ENCODE results near the gene TAT.
"Not testable (repeated sequence)": the region's sequence is repeated elsewhere in the genome, so short reads cannot be mapped to it uniquely, and the experiment has no call there.

The TAT gene

DNA sequence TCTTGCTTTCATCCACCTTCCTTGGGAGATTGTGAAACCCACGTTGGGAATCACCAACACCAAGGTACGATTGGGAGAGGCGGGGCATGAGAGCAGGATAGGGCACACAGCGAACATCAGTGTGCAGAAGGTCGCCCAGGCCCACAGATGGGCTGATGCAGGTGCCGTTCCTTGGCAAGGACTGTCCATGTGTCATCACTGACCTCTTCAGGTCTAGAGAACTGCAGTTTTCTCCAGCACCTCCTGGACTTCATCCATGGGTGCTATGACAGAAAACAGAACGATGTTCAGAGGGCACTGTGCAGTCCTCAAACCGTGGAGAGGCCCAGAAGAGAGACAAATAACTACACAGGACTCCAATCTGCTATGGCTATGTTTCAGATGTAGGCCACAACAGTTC, 23.9 kb upstream of the TAT start:
- no peaks in the 10 kb centered on the region for H3K4me1 ChIP-seq (ENCODE audit: control insufficient read depth, insufficient read depth, low read length)
- H3K4me3 ChIP-seq (ENCODE audit: low read length), result no peak overlapping the region
- H3K36me3 ChIP-seq (ENCODE audit: control insufficient read depth, insufficient read depth, low read length), result no peaks in the 10 kb centered on the region
- no peaks in the 10 kb centered on the region for H3K9me3 ChIP-seq (ENCODE audit: control insufficient read depth, insufficient read depth, low read length)
- H3K27ac ChIP-seq (ENCODE audit: low read length), result no peak overlapping the region
- WGBS (ENCODE audit: insufficient coverage, insufficient read length), result no CpG with 5 or more reads among the region's 8 CpGs
- DNase-seq (ENCODE audit: low read depth, low spot score), result no peak
- no peaks in the 10 kb centered on the region for H3K27me3 ChIP-seq (ENCODE audit: control insufficient read depth, insufficient read depth, low read length)

- H3K4me1 ChIP-seq (ENCODE audit: control insufficient read depth, insufficient read depth, low read length); DNase-seq (ENCODE audit: low read depth, low spot score); H3K4me3 ChIP-seq (ENCODE audit: low read length); H3K9me3 ChIP-seq (ENCODE audit: control insufficient read depth, insufficient read depth, low read length); H3K27me3 ChIP-seq (ENCODE audit: control insufficient read depth, insufficient read depth, low read length); H3K36me3 ChIP-seq (ENCODE audit: control insufficient read depth, insufficient read depth, low read length); H3K27ac ChIP-seq (ENCODE audit: low read length): not testable (repeated sequence)
- WGBS (ENCODE audit: insufficient coverage, insufficient read length), result no CpG with 5 or more reads among the region's 2 CpGs
Measured at GRCh38 chr16:71598426-71598825, 21.5 kb upstream of the TAT start.

DNA sequence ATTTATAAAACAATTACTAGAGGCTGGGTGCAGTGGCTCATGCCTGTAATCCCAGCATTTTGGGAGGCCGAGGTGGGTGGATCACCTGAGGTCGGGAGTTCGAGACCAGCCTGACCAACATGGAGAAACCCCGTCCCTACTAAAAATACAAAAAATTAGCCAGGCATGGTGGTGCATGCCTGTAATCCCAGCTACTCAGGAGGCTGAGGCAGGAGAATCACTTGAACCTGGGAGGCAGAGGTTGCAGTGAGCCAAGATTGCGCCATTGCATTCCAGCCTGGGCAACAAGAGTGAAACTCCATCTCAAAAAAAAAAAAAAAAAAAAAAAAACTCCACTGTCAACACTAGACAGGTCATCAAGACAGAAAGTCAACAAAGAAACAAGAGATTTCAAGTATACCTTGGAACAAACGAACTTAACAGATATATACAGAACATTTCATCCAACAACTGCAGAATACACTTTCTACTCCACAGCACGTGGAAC, 18.5 kb upstream of the TAT start:
- not testable (repeated sequence) for H3K27me3 ChIP-seq (ENCODE audit: control insufficient read depth, insufficient read depth, low read length); H3K27ac ChIP-seq (ENCODE audit: low read length); H3K9me3 ChIP-seq (ENCODE audit: control insufficient read depth, insufficient read depth, low read length); H3K36me3 ChIP-seq (ENCODE audit: control insufficient read depth, insufficient read depth, low read length); DNase-seq (ENCODE audit: low read depth, low spot score); H3K4me3 ChIP-seq (ENCODE audit: low read length); H3K4me1 ChIP-seq (ENCODE audit: control insufficient read depth, insufficient read depth, low read length)
- no CpG with 5 or more reads among the region's 7 CpGs for WGBS (ENCODE audit: insufficient coverage, insufficient read length)

GRCh38 chr16:71594000-71594646, 17.2 kb upstream of the TAT start:
- H3K4me1 ChIP-seq (ENCODE audit: control insufficient read depth, insufficient read depth, low read length), result no peaks in the 10 kb centered on the region
- WGBS (ENCODE audit: insufficient coverage, insufficient read length), result no CpG with 5 or more reads among the region's 5 CpGs
- no peak overlapping the region for H3K4me3 ChIP-seq (ENCODE audit: low read length)
- no peaks in the 10 kb centered on the region for H3K27me3 ChIP-seq (ENCODE audit: control insufficient read depth, insufficient read depth, low read length)
- no peaks in the 10 kb centered on the region for H3K9me3 ChIP-seq (ENCODE audit: control insufficient read depth, insufficient read depth, low read length)
- DNase-seq (ENCODE audit: low read depth, low spot score), result no peak
- H3K36me3 ChIP-seq (ENCODE audit: control insufficient read depth, insufficient read depth, low read length), result no peaks in the 10 kb centered on the region; the same call in 1 of the 2 replicates
- no peak overlapping the region for H3K27ac ChIP-seq (ENCODE audit: low read length)

DNA sequence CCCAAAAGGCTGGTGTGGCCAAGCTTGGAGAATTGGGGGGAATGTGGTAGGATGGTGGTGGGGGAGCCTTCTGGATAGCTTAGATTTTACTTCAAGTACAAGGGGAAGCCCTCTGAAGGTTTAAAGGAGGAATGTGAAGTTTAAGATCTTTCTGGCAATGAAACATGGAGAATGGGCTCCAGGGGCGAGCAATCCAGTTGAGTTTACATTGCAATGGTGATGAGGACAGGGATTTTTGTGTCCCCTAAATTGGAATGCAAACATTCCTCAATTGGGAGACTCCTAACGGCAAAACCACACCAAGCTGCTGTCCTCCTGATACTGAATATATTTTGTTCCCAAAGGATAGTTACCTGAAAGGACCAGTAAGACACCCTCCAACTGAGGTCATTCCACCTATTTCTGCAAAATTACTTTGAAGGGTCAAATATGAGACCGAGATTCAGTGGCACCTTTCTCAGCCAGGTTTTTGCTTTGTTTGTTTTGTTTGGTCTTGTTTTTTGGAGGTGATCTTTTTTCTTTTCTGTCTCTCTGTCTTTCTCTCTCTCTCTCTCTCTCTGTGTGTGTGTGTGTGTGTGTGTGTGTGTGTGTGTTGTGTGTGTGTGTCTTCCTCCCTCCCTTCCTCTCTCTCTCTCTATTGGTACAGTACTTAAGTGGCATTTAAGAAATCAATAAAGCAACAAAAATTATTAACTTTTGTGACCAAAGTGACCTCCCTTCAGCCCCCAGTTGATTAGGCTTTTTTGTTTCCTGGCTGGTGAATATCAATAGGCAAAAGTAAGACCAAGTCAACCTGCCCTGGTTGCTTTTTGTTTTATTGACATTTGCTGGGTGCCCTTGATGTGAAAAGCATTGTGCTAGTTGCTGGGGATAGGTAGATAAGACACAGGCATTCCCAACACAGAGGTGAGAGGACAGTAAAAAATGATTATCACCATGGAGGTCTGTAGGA, 16.4 kb upstream of the TAT start:
- no peaks in the 10 kb centered on the region for H3K27me3 ChIP-seq (ENCODE audit: control insufficient read depth, insufficient read depth, low read length)
- no CpG with 5 or more reads among the region's 3 CpGs for WGBS (ENCODE audit: insufficient coverage, insufficient read length)
- H3K36me3 ChIP-seq (ENCODE audit: control insufficient read depth, insufficient read depth, low read length), result no peaks in the 10 kb centered on the region; the same call in 1 of the 2 replicates
- no peak overlapping the region for H3K27ac ChIP-seq (ENCODE audit: low read length)
- H3K9me3 ChIP-seq (ENCODE audit: control insufficient read depth, insufficient read depth, low read length), result no peaks in the 10 kb centered on the region
- H3K4me1 ChIP-seq (ENCODE audit: control insufficient read depth, insufficient read depth, low read length), result no peaks in the 10 kb centered on the region
- no peak for DNase-seq (ENCODE audit: low read depth, low spot score)
- H3K4me3 ChIP-seq (ENCODE audit: low read length), result no peak overlapping the region

GRCh38 chr16:71591917-71592316, 15.0 kb upstream of the TAT start:
- Histone ChIP-seq H3K27ac (ENCODE audit: low read length) (no peak overlapping the region), H3K4me3 (ENCODE audit: low read length) (no peak overlapping the region), H3K9me3 (ENCODE audit: control insufficient read depth, insufficient read depth, low read length) (no peaks in the 10 kb centered on the region), H3K36me3 (ENCODE audit: control insufficient read depth, insufficient read depth, low read length) (no peaks in the 10 kb centered on the region; the same call in 1 of the 2 replicates), H3K4me1 (ENCODE audit: control insufficient read depth, insufficient read depth, low read length) (no peaks in the 10 kb centered on the region), H3K27me3 (ENCODE audit: control insufficient read depth, insufficient read depth, low read length) (no peaks in the 10 kb centered on the region)
- WGBS (ENCODE audit: insufficient coverage, insufficient read length), result no CpG with 5 or more reads among the region's 3 CpGs
- no peak for DNase-seq (ENCODE audit: low read depth, low spot score)

DNA sequence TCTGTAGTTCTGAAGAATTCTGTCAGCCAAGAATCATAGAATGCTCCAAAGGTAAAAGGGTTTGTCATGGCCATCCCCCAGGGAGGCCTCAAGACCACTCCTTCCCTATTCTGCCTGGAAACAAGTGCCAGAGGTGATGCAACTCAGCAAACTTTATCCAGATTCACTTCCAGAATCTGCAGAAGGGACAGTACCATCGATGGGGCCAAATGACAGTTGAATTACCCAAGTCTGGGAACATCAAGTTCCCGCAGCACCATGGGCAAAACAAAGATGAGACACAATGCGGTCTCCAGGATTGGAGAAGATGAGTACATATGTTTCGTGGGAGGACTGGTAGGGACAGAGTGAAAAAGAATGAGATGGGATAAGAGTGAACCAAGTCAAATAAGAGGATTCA, 13.7 kb upstream of the TAT start:
- DNase-seq (ENCODE audit: low read depth, low spot score), result no peak
- Histone ChIP-seq H3K27ac (ENCODE audit: low read length) (no peak overlapping the region), H3K36me3 (ENCODE audit: control insufficient read depth, insufficient read depth, low read length) (no peaks in the 10 kb centered on the region; the same call in 1 of the 2 replicates), H3K9me3 (ENCODE audit: control insufficient read depth, insufficient read depth, low read length) (no peaks in the 10 kb centered on the region), H3K4me3 (ENCODE audit: low read length) (no peak overlapping the region), H3K27me3 (ENCODE audit: control insufficient read depth, insufficient read depth, low read length) (no peaks in the 10 kb centered on the region), H3K4me1 (ENCODE audit: control insufficient read depth, insufficient read depth, low read length) (no peaks in the 10 kb centered on the region)
- no CpG with 5 or more reads among the region's 4 CpGs for WGBS (ENCODE audit: insufficient coverage, insufficient read length)

DNA sequence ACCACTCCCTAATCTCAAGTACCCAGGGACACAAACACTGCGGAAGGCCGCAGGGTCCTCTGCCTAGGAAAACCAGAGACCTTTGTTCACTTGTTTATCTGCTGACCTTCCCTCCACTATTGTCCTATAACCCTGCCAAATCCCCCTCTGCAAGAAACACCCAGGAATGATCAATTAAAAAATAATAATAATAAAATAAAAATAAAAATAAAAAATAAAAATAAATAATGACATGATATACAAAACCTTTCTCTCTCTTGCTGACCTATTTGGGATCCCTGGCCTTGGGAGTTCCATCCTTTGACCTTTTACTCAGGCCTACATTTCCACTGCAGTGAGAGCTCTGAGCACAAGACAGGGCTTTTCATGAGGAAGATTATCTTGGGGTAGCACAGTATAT, 13.2 kb upstream of the TAT start:
- DNase-seq (ENCODE audit: low read depth, low spot score); H3K27me3 ChIP-seq (ENCODE audit: control insufficient read depth, insufficient read depth, low read length); H3K9me3 ChIP-seq (ENCODE audit: control insufficient read depth, insufficient read depth, low read length); H3K4me1 ChIP-seq (ENCODE audit: control insufficient read depth, insufficient read depth, low read length); H3K36me3 ChIP-seq (ENCODE audit: control insufficient read depth, insufficient read depth, low read length); H3K4me3 ChIP-seq (ENCODE audit: low read length); H3K27ac ChIP-seq (ENCODE audit: low read length): not testable (repeated sequence)
- WGBS (ENCODE audit: insufficient coverage, insufficient read length), result no CpG with 5 or more reads among the region's 2 CpGs

- no CpG with 5 or more reads among the region's 30 CpGs for WGBS (ENCODE audit: insufficient coverage, insufficient read length)
- H3K27ac ChIP-seq (ENCODE audit: low read length); DNase-seq (ENCODE audit: low read depth, low spot score); H3K27me3 ChIP-seq (ENCODE audit: control insufficient read depth, insufficient read depth, low read length); H3K9me3 ChIP-seq (ENCODE audit: control insufficient read depth, insufficient read depth, low read length); H3K4me1 ChIP-seq (ENCODE audit: control insufficient read depth, insufficient read depth, low read length); H3K36me3 ChIP-seq (ENCODE audit: control insufficient read depth, insufficient read depth, low read length); H3K4me3 ChIP-seq (ENCODE audit: low read length): not testable (repeated sequence)
Measured at GRCh38 chr16:71589334-71589733, 12.4 kb upstream of the TAT start.

GRCh38 chr16:71585318-71585703, 8.4 kb upstream of the TAT start:
- no peak overlapping the region for H3K27ac ChIP-seq (ENCODE audit: low read length)
- no peaks in the 10 kb centered on the region for H3K4me1 ChIP-seq (ENCODE audit: control insufficient read depth, insufficient read depth, low read length)
- no peak overlapping the region for H3K4me3 ChIP-seq (ENCODE audit: low read length)
- H3K9me3 ChIP-seq (ENCODE audit: control insufficient read depth, insufficient read depth, low read length), result no peaks in the 10 kb centered on the region
- H3K36me3 ChIP-seq (ENCODE audit: control insufficient read depth, insufficient read depth, low read length), result no peaks in the 10 kb centered on the region
- no peaks in the 10 kb centered on the region for H3K27me3 ChIP-seq (ENCODE audit: control insufficient read depth, insufficient read depth, low read length)
- WGBS (ENCODE audit: insufficient coverage, insufficient read length), result no CpG with 5 or more reads among the region's 4 CpGs
- DNase-seq (ENCODE audit: low read depth, low spot score), result no peak
